Cardiac fibroblast (primary cell): ENCODE data around the gene ZNF578.
"Not testable (repeated sequence)": the region's sequence is repeated elsewhere in the genome, so short reads cannot be mapped to it uniquely, and the experiment has no call there.

Experiments
- DNase-seq, 2 donors: peaks; one replicate each; pipeline versions ENCODE4 v3.0.0 to v3.0.0-alpha.2; 2010; ENCODE audit warnings: low read depth in 2 of 2
- H3K4me3 ChIP-seq, 2 donors: replicated peaks in 1 of 2; 1 replicate in 1 of 2; 2 replicates in 1 of 2; pipeline ENCODE4 v1.5.1; 2011; ENCODE audit warnings: low read depth in 2 of 2, low read length in 2 of 2, mild to moderate bottlenecking in 2 of 2, moderate library complexity in 1 of 2
- CTCF ChIP-seq: IDR thresholded peaks from one replicate; pipeline ENCODE4 v1.5.1; 2011; ENCODE audit warnings: low read depth, mild to moderate bottlenecking, low read length, inconsistent platforms

Gene ZNF578

GRCh38 chr19:52516191-52516590, 62.8 kb downstream of the ZNF578 start:
- TF ChIP-seq CTCF, result no peak
- DNase-seq, result no peak
- no peak overlapping the region for H3K4me3 ChIP-seq

- no peak for TF ChIP-seq CTCF
- H3K4me3 ChIP-seq, result no peak overlapping the region
- no peak for DNase-seq
Observed at GRCh38 chr19:52518646-52519045, 65.3 kb downstream of the ZNF578 start.

- not testable (repeated sequence) for DNase-seq, H3K4me3 ChIP-seq
Observed at GRCh38 chr19:52519175-52519574, 65.8 kb downstream of the ZNF578 start.

GRCh38 chr19:52520013-52520412, 66.7 kb downstream of the ZNF578 start:
- no peak overlapping the region for H3K4me3 ChIP-seq
- TF ChIP-seq CTCF, result no peak
- DNase-seq, result no peak

- H3K4me3 ChIP-seq, result no peak overlapping the region
- no peak for DNase-seq
- TF ChIP-seq CTCF, result no peak
Observed at GRCh38 chr19:52522551-52522950, 69.2 kb downstream of the ZNF578 start.

- no peak for DNase-seq
- TF ChIP-seq CTCF, result no peak
Observed at GRCh38 chr19:52524086-52524485, 70.7 kb downstream of the ZNF578 start.

GRCh38 chr19:52527134-52527955, 74.0 kb downstream of the ZNF578 start, which contains the start of gene ZNF808:
Gene ZNF808, plus strand, starts transcription at chr19:52527668. Its CDS starts 15,617 bp downstream, at chr19:52543285.
- TF ChIP-seq CTCF, result peak; percentile 71
- H3K4me3 ChIP-seq, result peak within 1 kb of the TSS; percentile 69 to 80
- DNase-seq, result peak; percentile 92 to 94

More at GRCh38 chr19:52524086-52524485, 70.7 kb downstream of the ZNF578 start:
- no peak overlapping the region for H3K4me3 ChIP-seq
